ENCODE measurements around the gene HSF4.

Gene HSF4

DNA sequence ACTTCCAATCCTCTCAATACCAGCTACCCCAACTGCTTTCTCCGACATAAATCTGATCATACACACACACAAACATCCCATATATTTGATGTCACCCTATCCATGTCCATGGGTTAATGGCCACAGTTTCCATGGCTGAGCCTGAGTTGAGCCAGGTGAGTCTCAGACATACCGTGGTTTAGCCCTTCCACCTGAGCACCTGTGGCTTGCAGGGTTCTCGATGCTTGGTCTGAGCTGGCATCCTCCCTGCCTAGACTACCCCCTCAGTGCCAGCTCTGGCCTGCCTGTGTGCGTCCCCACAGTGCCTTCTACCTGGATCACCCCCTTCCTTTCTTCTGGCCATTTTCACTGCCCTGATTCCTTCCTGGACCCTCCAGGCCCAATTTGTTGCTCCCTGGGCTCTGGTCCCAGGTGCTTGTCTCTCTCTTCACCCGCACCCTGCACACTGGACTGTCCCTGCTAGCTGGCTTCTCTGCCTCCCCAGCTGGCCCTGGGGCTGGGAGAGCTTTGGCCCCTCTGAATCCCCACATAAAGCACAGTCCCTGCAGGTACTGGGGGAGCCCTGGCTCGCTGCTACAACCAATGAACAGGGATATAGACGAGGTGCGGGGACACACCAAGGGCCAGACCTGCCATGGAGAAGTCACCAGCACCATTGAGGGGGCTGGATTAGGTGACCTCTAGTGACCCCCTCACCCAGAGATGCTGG is 41.7 kb downstream of the HSF4 start:
- Mint-ChIP-seq H3K36me3 (ENCODE audit: low read depth) (peaks cover 44% of the 10 kb centered on the region), H3K27me3 (no peaks in the 10 kb centered on the region), H3K4me1 (ENCODE audit: low read depth) (no peaks in the 10 kb centered on the region), H3K4me3 (no peak overlapping the region), H3K9me3 (no peaks in the 10 kb centered on the region), H3K27ac (peak overlapping the region; percentile 77)
- DNase-seq, result no peak

- Mint-ChIP-seq H3K4me1 (ENCODE audit: low read depth) (no peaks in the 10 kb centered on the region), H3K27me3 (no peaks in the 10 kb centered on the region), H3K36me3 (ENCODE audit: low read depth) (peaks cover 39% of the 10 kb centered on the region), H3K27ac (peak overlapping the region; percentile 77), H3K4me3 (no peak overlapping the region), H3K9me3 (no peaks in the 10 kb centered on the region)
- no peak for DNase-seq
These were observed 42.3 kb downstream of the HSF4 start for GRCh38 chr16:67206838-67207248.

DNA sequence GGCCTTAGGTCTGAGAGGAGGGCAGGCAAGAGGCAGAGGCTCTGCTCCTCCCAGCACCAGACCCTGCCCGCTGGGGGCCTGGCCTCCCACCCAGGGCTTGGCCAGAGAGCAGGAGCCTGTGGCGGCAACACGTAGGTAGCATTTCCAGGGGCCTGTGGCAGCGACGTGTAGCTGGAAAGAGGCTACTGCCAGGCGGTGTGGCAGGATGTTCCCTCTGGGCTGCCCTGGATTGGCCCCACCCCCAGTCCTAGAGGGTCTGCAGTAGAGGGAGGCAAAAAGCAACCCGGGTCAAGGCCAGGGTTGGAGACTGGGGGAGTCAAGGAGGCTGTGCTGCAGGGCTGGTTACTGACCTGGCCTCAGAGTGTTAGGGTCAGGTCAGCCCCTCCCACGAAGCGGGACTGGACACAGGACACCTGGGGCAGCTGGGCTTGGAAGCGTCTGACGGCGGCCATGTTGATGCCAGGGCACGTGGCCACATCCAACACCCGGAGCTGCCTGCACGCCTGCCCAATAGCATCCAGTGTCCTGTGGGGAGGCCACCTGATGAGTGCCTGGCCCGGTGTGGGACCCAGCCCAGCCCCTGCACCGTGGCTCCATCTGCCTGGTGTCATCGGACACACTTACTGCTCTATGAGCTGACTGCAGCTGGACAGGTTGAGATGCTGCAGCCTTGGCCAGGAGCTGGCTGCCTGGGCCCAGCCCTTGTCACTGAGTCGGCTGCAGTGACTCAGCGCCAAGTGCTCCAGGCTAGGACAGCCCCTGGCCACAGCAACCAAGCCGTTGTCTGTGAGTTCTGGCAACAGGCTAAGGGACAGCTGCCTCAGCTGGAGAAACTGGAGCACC is 42.9 kb downstream of the HSF4 start:
- Mint-ChIP-seq H3K4me3 (no peak overlapping the region), H3K27ac (peak overlapping the region; percentile 77), H3K4me1 (ENCODE audit: low read depth) (no peaks in the 10 kb centered on the region), H3K9me3 (no peaks in the 10 kb centered on the region), H3K36me3 (ENCODE audit: low read depth) (peaks cover 32% of the 10 kb centered on the region), H3K27me3 (no peaks in the 10 kb centered on the region)
- DNase-seq, result no peak

- Mint-ChIP-seq H3K27ac (peak overlapping the region; percentile 23), H3K4me1 (ENCODE audit: low read depth) (no peaks in the 10 kb centered on the region), H3K27me3 (no peaks in the 10 kb centered on the region), H3K36me3 (ENCODE audit: low read depth) (peaks cover 27% of the 10 kb centered on the region), H3K4me3 (no peak overlapping the region), H3K9me3 (no peaks in the 10 kb centered on the region)
- no peak for DNase-seq
These were observed 43.8 kb downstream of the HSF4 start for GRCh38 chr16:67208154-67208896.

DNA sequence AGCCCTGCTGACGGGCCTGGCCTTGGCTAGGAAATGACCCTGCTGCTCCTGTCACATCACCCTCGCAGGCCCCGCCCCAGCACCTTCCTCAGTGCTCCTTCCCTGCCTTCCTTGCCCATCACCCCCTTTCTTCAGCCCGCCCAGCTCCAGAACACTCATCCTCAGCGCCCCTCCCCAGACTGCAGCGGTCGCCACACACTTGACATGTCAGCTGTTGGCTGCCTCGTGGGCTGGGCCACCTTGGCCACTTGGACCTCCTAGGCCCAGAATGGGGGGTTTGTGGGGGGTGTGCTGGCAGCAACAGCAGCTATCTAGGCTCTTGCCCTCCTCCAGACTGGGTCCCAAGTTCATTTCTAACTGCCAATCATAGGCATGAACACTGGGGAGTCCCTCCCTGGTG is 45.0 kb downstream of the HSF4 start:
- no peaks in the 10 kb centered on the region for H3K27me3 Mint-ChIP-seq
- no peak overlapping the region for H3K4me3 Mint-ChIP-seq
- DNase-seq, result no peak
- no peak overlapping the region for H3K27ac Mint-ChIP-seq
- no peaks in the 10 kb centered on the region for H3K9me3 Mint-ChIP-seq
- peaks cover 15% of the 10 kb centered on the region for H3K36me3 Mint-ChIP-seq (ENCODE audit: low read depth)
- H3K4me1 Mint-ChIP-seq (ENCODE audit: low read depth), result no peaks in the 10 kb centered on the region

DNA sequence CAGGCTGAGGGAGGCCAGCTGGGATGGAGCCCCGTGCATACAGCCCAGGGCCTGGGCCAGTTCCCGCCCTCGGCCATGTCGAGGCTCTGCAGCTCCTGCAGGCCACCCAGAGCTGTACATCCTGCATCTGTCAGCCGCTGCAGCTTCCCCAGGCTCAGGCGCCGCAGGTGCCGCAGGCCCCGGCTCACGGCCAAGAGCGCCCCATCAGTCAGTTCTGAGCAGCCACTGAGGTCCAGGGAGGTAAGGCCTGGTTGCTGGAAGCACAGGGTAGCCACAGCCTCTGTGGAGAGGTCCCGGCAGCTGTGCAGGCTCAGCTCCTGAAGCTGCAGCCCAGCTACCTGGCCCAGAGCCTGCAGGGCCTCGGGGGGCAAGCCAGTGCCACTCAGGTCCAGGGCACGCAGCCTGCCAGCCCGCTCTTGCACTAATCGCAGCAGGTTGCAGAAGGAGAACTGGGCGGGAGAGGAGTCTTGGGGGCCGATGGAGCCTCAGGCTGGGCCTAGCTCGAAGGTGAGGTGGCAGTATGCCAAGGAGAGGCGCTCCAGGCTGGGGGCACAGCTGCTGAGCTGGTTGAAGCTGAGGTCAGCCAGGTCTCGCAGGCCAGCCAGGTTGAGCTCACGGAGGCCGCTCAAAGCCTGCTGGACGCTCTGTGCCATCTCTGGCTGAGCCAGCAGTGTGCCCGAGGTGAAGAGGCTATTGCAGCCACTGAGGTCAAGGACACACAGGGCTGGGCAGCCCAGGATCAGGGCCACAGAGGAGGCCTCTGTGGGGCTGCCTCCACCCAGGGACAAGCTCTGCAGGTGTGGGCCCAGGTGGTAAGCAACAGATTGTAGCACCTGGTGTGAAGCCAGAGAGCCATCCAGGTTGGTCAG is 45.8 kb downstream of the HSF4 start:
- peak overlapping the region; percentile 35 for H3K27ac Mint-ChIP-seq
- no peak overlapping the region for H3K4me3 Mint-ChIP-seq
- H3K36me3 Mint-ChIP-seq (ENCODE audit: low read depth), result peaks cover 13% of the 10 kb centered on the region
- no peaks in the 10 kb centered on the region for H3K9me3 Mint-ChIP-seq
- H3K4me1 Mint-ChIP-seq (ENCODE audit: low read depth), result no peaks in the 10 kb centered on the region
- no peaks in the 10 kb centered on the region for H3K27me3 Mint-ChIP-seq
- no peak for DNase-seq

DNA sequence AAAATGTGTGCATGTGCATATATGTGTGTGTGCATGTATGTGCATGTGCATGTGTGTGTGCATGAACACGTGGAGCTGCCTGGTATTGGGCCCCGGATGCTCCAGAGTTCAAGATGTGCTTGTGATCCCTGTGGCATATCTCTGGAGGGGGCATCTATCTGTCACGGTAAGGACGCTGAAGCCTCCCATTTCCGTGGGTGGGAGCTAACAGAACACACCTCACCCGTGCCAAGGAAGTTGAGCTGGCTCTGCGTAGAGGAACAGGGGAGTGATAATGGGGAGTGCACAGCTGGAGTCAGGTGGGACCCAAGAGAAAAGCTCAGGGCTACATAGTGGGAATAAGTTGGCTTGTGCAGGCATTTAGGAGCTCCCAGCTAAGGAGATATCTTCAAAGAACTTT is 47.1 kb downstream of the HSF4 start:
- Mint-ChIP-seq H3K27ac (no peak overlapping the region), H3K27me3 (no peaks in the 10 kb centered on the region), H3K4me1 (ENCODE audit: low read depth) (no peaks in the 10 kb centered on the region), H3K9me3 (no peaks in the 10 kb centered on the region), H3K4me3 (no peak overlapping the region), H3K36me3 (ENCODE audit: low read depth) (peaks cover 3% of the 10 kb centered on the region)
- DNase-seq, result no peak

DNA sequence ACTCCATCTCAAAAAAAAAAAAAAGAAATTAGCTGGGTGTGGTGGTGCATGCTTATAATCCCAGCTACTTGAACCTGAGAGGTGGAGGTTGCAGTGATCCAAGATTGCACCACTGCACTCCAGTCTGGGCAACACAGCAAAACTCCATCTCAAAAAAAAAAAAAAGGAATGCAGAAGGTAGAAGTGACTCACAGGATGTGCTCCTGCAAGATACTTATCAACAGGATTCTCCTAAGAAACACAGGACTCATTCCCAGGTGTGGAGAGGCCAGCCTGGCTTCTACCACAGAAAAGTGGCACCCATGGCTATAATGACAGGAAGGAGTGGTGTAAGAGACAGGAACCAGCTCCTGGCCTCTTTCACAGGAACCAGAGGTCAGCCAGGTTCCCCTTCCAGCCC is 48.2 kb downstream of the HSF4 start:
- H3K27me3 Mint-ChIP-seq, result no peaks in the 10 kb centered on the region
- H3K27ac Mint-ChIP-seq, result no peak overlapping the region
- no peak for DNase-seq
- no peaks in the 10 kb centered on the region for H3K9me3 Mint-ChIP-seq
- no peaks in the 10 kb centered on the region for H3K4me1 Mint-ChIP-seq (ENCODE audit: low read depth)
- no peak overlapping the region for H3K4me3 Mint-ChIP-seq
- peaks cover 2% of the 10 kb centered on the region for H3K36me3 Mint-ChIP-seq (ENCODE audit: low read depth)

DNA sequence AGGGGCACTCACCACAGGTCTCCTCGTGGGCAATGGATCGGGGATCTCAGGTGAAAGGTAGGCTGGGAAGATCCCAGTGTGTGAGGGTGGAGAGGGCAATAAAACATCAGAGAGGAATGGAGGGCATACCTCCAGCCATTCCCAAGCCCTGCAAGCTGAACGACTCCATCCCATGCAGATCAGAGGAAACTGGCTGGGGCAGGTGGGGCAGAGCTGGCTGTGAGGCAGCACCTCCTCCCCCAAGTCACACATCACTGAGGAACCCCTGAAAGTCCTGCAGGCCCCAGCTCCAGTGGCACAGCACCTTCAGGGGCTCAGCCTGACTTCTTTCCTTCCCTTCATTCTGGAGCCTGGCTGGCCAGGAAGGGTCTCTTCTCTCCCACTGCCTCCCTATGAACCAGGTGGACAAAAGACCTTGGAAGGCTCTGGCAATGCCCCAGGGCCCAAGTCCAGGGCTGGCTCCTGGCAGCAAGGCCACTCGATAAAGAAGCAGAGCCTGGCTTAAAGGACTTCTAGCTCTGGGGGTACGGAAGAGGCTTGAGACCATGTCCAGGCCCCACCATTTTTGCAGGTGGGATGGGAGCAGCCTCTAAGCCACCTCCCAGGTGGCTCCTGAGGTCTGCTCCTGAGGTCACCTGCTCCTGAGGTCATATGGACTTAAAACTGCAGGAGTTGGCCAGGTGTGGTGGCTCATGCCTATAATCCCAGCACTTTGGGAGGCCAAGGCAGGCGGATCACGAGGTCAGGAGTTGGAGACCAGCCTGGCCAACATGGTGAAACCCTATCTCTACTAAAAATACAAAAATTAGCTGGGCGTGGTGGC is 48.9 kb downstream of the HSF4 start:
- no peaks in the 10 kb centered on the region for H3K27me3 Mint-ChIP-seq
- DNase-seq, result no peak
- H3K4me3 Mint-ChIP-seq, result no peak overlapping the region
- H3K9me3 Mint-ChIP-seq, result no peaks in the 10 kb centered on the region
- no peaks in the 10 kb centered on the region for H3K4me1 Mint-ChIP-seq (ENCODE audit: low read depth)
- H3K27ac Mint-ChIP-seq, result no peak overlapping the region
- H3K36me3 Mint-ChIP-seq (ENCODE audit: low read depth), result peaks cover 2% of the 10 kb centered on the region

GRCh38 chr16:67215706-67216105 is 51.2 kb downstream of the HSF4 start:
- peaks cover 2% of the 10 kb centered on the region for H3K36me3 Mint-ChIP-seq (ENCODE audit: low read depth)
- H3K27ac Mint-ChIP-seq, result no peak overlapping the region
- no peaks in the 10 kb centered on the region for H3K4me1 Mint-ChIP-seq (ENCODE audit: low read depth)
- H3K27me3 Mint-ChIP-seq, result no peaks in the 10 kb centered on the region
- H3K4me3 Mint-ChIP-seq, result no peak overlapping the region
- H3K9me3 Mint-ChIP-seq, result no peaks in the 10 kb centered on the region
- DNase-seq, result no peak

- no peaks in the 10 kb centered on the region for H3K27me3 Mint-ChIP-seq
- no peak for DNase-seq
- no peaks in the 10 kb centered on the region for H3K4me1 Mint-ChIP-seq (ENCODE audit: low read depth)
- no peaks in the 10 kb centered on the region for H3K9me3 Mint-ChIP-seq
- H3K36me3 Mint-ChIP-seq (ENCODE audit: low read depth), result peaks cover 2% of the 10 kb centered on the region
- H3K4me3 Mint-ChIP-seq, result no peak overlapping the region
- no peak overlapping the region for H3K27ac Mint-ChIP-seq
These were observed 52.3 kb downstream of the HSF4 start for GRCh38 chr16:67216612-67217490.
